Activated CD4-positive, alpha-beta T cell treated with anti-CD3 and anti-CD28 coated beads for 36 hours (primary cell): ENCODE data around the gene SNX27. TPM values are rescaled to one million over a fixed set of nuclear protein-coding genes. Genes with fewer than 3 reads are reported as not detected.
A peak's percentile ranks its signal among the peaks of the same experiment; 100 is the strongest.

Experiments used
- ATAC-seq: fragments of 200-7000 bp; cut with Tn5 transposase; one replicate; pipeline ENCODE4 v1.10.0; 2021; ENCODE audit warnings: mild to moderate bottlenecking, moderate library complexity
- CTCF ChIA-PET: fragments of 350-600 bp; sonication (Branson Sonifier 250); formaldehyde crosslinking; loops from one replicate; lab custom pipeline; 2021; ENCODE audit warnings: antibody characterized with exemption; lab: Charles Lee
- POLR2A ChIA-PET: fragments of 350-600 bp; sonication (Branson Sonifier 250); formaldehyde crosslinking; loops from one replicate; lab custom pipeline; 2021; ENCODE audit warnings: antibody characterized with exemption, inconsistent platforms; lab: Charles Lee
- DNase-seq: peaks from one replicate; pipeline ENCODE4 v3.0.0-alpha.2; 2020
- H3K27ac Mint-ChIP-seq: one replicate; pipeline ENCODE4 v1.8.0; 2021; ENCODE audit warnings: mixed read lengths
- H3K27me3 Mint-ChIP-seq: one replicate; pipeline ENCODE4 v1.8.0; 2021; ENCODE audit warnings: mixed read lengths
- H3K36me3 Mint-ChIP-seq: one replicate; pipeline ENCODE4 v1.8.0; 2021; ENCODE audit warnings: low read depth, mixed read lengths
- H3K4me1 Mint-ChIP-seq: one replicate; pipeline ENCODE4 v1.8.0; 2021; ENCODE audit warnings: mixed read lengths
- H3K4me3 Mint-ChIP-seq: one replicate; pipeline ENCODE4 v1.8.0; 2021; ENCODE audit warnings: mild to moderate bottlenecking, moderate library complexity, mixed read lengths
- H3K9me3 Mint-ChIP-seq: one replicate; pipeline ENCODE4 v1.8.0; 2021; ENCODE audit warnings: low read depth, mixed read lengths
- intact Hi-C, 2 experiments: fragments of 100-400 bp; cut with DNase I in 1 of 2; cut with micrococcal nuclease in 1 of 2; formaldehyde crosslinking; loops; one replicate each; pipeline versions ENCODE4 v1.14.2 to v1.15.1; 2022 to 2024; cut with DNase I, micrococcal nuclease
- total RNA-seq, 2 experiments: library from RNA; stranded (reverse); gene quantifications; one replicate each; pipeline ENCODE4 v1.2.3, GENCODE V29; 2021

Gene SNX27
- total RNA-seq, 2 experiments from 2014 or later = 28.5 to 29.1 TPM

DNA sequence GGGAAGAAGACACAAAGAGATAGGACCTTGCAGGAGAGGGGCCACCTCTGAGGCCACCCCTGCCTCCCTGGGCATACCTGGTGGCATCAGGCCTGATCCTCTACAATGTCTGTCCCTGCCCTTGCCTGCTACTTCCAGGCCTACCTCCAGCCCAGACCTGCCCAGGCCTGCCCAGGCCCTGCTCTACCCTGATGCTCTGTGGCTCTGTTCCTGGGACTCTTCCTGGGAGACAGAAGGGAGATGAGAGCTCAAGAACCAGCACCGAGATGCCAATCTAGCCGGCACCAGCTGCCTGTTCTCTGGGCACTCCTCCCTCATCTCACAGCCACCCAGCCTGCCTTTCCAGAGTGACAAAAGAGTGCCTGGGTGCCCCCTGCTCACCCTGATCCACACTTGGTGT is 102.0 kb downstream of the SNX27 start:
- ATAC-seq (no peak), DNase-seq (no peak)
- ChIA-PET CTCF (interaction anchor here (2.6 kb wide), 1 partner anchor 120 kb away, joined by 7 read pairs; no protein-coding TSS in a partner anchor), POLR2A (no interaction called here)
- H3K4me1 Mint-ChIP-seq = peaks cover 5% of the 10 kb centered on the region
- no peak overlapping the region for H3K4me3 Mint-ChIP-seq
- no peaks in the 10 kb centered on the region for H3K9me3 Mint-ChIP-seq
- no peaks in the 10 kb centered on the region for H3K36me3 Mint-ChIP-seq
- H3K27ac Mint-ChIP-seq = no peak overlapping the region
- intact Hi-C loops = no loop called here
- peaks cover 34% of the 10 kb centered on the region for H3K27me3 Mint-ChIP-seq

- H3K27me3 Mint-ChIP-seq = peaks cover 42% of the 10 kb centered on the region
- no peak for ATAC-seq
- H3K36me3 Mint-ChIP-seq = no peaks in the 10 kb centered on the region
- no peaks in the 10 kb centered on the region for H3K9me3 Mint-ChIP-seq
- DNase-seq = no peak
- H3K4me1 Mint-ChIP-seq = peaks cover 5% of the 10 kb centered on the region
- POLR2A ChIA-PET = no interaction called here
- intact Hi-C loops = no loop called here
- no peak overlapping the region for H3K4me3 Mint-ChIP-seq
- CTCF ChIA-PET = interaction anchor here (0.6 to 0.9 kb wide), 4 partner anchors 20 to 121 kb away, joined by 3 to 4 read pairs (median 4); no protein-coding TSS in a partner anchor
- H3K27ac Mint-ChIP-seq = no peak overlapping the region
Observed at GRCh38 chr1:151714820-151715725, 103.2 kb downstream of the SNX27 start.

GRCh38 chr1:151715726-151716404 is 104.0 kb downstream of the SNX27 start:
- POLR2A ChIA-PET = no interaction called here
- H3K27ac Mint-ChIP-seq = no peak overlapping the region
- CTCF ChIA-PET = interaction anchor here (0.6 to 0.9 kb wide), 2 partner anchors 19 to 36 kb away, joined by 3 read pairs; no protein-coding TSS in a partner anchor
- no peaks in the 10 kb centered on the region for H3K36me3 Mint-ChIP-seq
- H3K27me3 Mint-ChIP-seq = peaks cover 50% of the 10 kb centered on the region
- no peak overlapping the region for H3K4me3 Mint-ChIP-seq
- ATAC-seq (no peak), DNase-seq (peak; percentile 25)
- no peaks in the 10 kb centered on the region for H3K9me3 Mint-ChIP-seq
- intact Hi-C loops = no loop called here
- peaks cover 12% of the 10 kb centered on the region for H3K4me1 Mint-ChIP-seq

DNA sequence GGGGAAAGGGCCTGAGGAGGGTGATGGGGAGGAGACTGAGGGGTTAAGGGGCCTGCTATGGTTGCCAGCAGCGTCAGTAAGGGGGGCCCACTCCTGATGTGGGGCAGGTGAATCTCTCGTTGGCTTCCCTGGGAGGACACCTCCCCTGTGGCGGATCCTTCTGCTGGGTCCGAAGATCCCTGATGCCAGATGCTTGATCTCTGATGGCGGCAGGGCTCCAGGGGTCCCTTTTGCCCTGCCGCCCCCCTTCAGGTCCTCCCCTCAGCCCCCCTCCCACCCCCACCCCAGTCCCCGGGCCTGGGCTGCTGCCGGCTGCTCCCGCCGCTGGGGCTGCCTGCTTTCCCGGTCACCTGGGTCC is 104.5 kb downstream of the SNX27 start:
- CTCF ChIA-PET = interaction anchor here (0.9 to 1.0 kb wide), 2 partner anchors 36 to 123 kb away, joined by 3 to 5 read pairs; no protein-coding TSS in a partner anchor
- no peak for DNase-seq
- Mint-ChIP-seq H3K4me3 (no peak overlapping the region), H3K27ac (no peak overlapping the region), H3K4me1 (peaks cover 15% of the 10 kb centered on the region), H3K36me3 (no peaks in the 10 kb centered on the region), H3K27me3 (peaks cover 50% of the 10 kb centered on the region), H3K9me3 (no peaks in the 10 kb centered on the region)
- intact Hi-C loops = no loop called here
- POLR2A ChIA-PET = no interaction called here
- ATAC-seq = no peak

DNA sequence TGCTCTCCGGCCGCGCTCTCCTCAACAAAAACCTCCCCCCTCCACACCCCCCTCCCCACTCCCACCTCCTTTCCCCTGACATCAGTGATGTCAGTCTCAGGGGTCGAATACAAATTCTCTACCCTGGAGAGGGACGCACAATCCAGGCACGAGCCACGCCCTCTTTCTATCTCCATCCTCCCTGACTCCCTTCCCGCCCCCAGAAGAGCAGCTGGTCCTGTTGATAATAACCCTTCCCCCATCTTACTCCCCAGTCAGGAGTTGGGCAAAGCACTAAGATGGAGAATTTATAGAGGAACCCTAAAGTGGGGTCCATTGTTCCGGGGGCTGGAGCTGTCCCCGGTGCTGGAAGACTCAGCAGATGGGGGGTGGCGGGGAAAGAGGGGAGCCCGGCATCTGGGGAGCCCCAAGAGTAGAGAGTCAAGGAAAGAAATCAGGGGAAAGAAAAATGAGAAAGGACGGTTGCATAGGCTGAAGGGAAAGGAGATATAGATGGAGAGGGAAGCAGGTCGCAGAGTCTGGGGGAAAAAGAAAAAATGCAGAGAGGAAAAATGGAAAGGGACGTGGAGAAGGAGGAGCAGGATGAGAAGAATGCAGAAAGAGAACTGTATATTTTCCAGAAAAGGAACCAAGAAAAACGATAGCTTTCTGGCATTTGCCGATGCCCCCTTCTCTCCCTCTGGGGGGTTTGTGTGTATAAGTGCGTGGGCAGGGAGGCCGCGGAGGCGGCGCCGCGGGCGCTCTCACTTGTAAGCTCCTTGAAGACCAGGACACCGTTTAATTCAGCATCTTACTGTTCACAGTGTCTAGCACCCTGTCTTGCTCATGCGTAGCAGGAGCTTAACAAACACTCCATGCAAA is 105.2 kb downstream of the SNX27 start, which contains the start of gene CELF3:
Gene CELF3, minus strand, starts transcription at position 33 of the 861 bp plus-strand sequence. CDS start 783 bp downstream, outside the sequence.
- CTCF ChIA-PET = interaction anchor here (0.6 to 1.0 kb wide), 4 partner anchors 18 to 192 kb away, joined by 3 to 5 read pairs (median 3); no protein-coding TSS in a partner anchor
- Mint-ChIP-seq H3K4me3 (no peak within 1 kb of the TSS), H3K9me3 (no peaks in the 10 kb centered on the region), H3K27me3 (peaks cover 50% of the 10 kb centered on the region), H3K36me3 (no peaks in the 10 kb centered on the region), H3K4me1 (peaks cover 21% of the 10 kb centered on the region), H3K27ac (no peak within 1 kb of the TSS)
- ATAC-seq (no peak), DNase-seq (peak; percentile 17)
- intact Hi-C loops = no loop called here
- POLR2A ChIA-PET = interaction anchor here (0.6 kb wide), 1 partner anchor 12 kb away, joined by 3 read pairs; no protein-coding TSS in a partner anchor

- CTCF ChIA-PET = no interaction called here
- Mint-ChIP-seq H3K36me3 (no peaks in the 10 kb centered on the region), H3K4me1 (peaks cover 21% of the 10 kb centered on the region), H3K9me3 (no peaks in the 10 kb centered on the region), H3K27ac (no peak overlapping the region), H3K27me3 (peaks cover 55% of the 10 kb centered on the region), H3K4me3 (no peak overlapping the region)
- intact Hi-C loops = no loop called here
- ATAC-seq (no peak), DNase-seq (no peak)
- POLR2A ChIA-PET = interaction anchor here (0.6 kb wide), 1 partner anchor 11 kb away, joined by 3 read pairs; no protein-coding TSS in a partner anchor
Observed at GRCh38 chr1:151718011-151718431, 106.2 kb downstream of the SNX27 start.

GRCh38 chr1:151718666-151719065 is 106.8 kb downstream of the SNX27 start:
- DNase-seq (no peak), ATAC-seq (no peak)
- peaks cover 21% of the 10 kb centered on the region for H3K4me1 Mint-ChIP-seq
- H3K4me3 Mint-ChIP-seq = no peak overlapping the region
- intact Hi-C loops = no loop called here
- no peaks in the 10 kb centered on the region for H3K9me3 Mint-ChIP-seq
- POLR2A ChIA-PET = no interaction called here
- peaks cover 56% of the 10 kb centered on the region for H3K27me3 Mint-ChIP-seq
- CTCF ChIA-PET = no interaction called here
- H3K27ac Mint-ChIP-seq = no peak overlapping the region
- no peaks in the 10 kb centered on the region for H3K36me3 Mint-ChIP-seq

GRCh38 chr1:151720125-151720524 is 108.3 kb downstream of the SNX27 start:
- ChIA-PET POLR2A (no interaction called here), CTCF (interaction anchor here (1.1 to 1.6 kb wide), 2 partner anchors 15 to 32 kb away, joined by 4 to 9 read pairs; no protein-coding TSS in a partner anchor)
- Mint-ChIP-seq H3K36me3 (no peaks in the 10 kb centered on the region), H3K4me3 (no peak overlapping the region), H3K27ac (no peak overlapping the region), H3K27me3 (peaks cover 54% of the 10 kb centered on the region), H3K9me3 (no peaks in the 10 kb centered on the region), H3K4me1 (peaks cover 21% of the 10 kb centered on the region)
- intact Hi-C loops = loop anchor here in 1 of 2 experiments (2.0 kb wide), 1 partner anchor 117 kb away; no protein-coding TSS in a partner anchor
- ATAC-seq (no peak), DNase-seq (no peak)

DNA sequence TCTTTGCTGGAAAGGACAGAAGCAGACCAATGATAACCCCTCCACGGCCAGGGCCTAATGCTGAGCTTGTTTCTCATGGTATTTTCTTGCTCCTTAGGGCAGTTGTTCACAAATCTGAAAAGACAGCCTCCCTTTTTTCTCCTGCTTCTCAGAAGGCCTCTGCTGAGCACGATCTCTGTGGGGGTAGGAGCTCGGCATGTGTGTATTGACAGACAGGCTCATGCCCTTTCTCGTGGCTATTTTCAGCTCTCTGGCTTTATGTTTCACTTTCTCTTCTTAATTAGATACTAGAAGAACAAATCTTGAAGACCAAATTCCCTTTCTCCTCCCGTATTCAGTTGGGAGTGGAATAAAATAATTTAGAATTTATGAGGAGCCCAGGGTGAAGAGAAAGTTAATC is 108.7 kb downstream of the SNX27 start:
- intact Hi-C loops = loop anchor here in 1 of 2 experiments (2.0 kb wide), 1 partner anchor 116 kb away; no protein-coding TSS in a partner anchor
- Mint-ChIP-seq H3K27ac (no peak overlapping the region), H3K9me3 (no peaks in the 10 kb centered on the region), H3K36me3 (no peaks in the 10 kb centered on the region), H3K4me3 (peak overlapping the region; percentile 35), H3K27me3 (peaks cover 52% of the 10 kb centered on the region), H3K4me1 (peaks cover 21% of the 10 kb centered on the region)
- ATAC-seq = no peak
- ChIA-PET CTCF (interaction anchor here (0.6 to 1.6 kb wide), 6 partner anchors 14 to 157 kb away, joined by 3 to 9 read pairs (median 4); no protein-coding TSS in a partner anchor), POLR2A (interaction anchor here (0.6 kb wide), 1 partner anchor 185 kb away, joined by 6 read pairs; no protein-coding TSS in a partner anchor)
- no peak for DNase-seq
